ENCODE data around the gene CNGA3.

CNGA3 gene

DNA sequence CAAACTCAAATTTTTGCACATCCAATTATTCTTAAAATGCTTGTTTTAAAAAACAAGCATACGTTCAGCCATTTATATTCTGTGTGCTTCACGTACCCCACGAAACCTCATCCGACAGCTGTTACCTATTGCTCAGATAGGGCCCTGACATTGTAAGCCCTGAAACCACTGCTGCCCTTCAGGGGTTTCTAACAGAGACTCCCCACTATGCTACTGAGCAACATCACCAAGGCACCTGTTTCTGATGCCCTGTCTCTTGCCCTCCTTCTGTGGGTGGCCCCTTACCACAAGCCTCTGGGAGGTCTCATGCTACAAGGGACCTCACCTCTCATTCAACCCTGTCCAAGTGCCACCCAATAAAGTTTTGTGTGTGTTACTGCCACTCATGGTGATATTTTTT, 18.5 kb upstream of the CNGA3 start:
- no peak for DNase-seq (ENCODE audit: low spot score)

- no peak for DNase-seq (ENCODE audit: low spot score)
These were observed 16.7 kb upstream of the CNGA3 start for GRCh38 chr2:98329549-98329948.

- DNase-seq (ENCODE audit: low spot score) = no peak
These were observed 13.3 kb upstream of the CNGA3 start for GRCh38 chr2:98332989-98333388.

GRCh38 chr2:98333922-98334321, 12.3 kb upstream of the CNGA3 start:
- DNase-seq (ENCODE audit: low spot score) = no peak

- DNase-seq (ENCODE audit: low spot score) = peak; percentile 28
These were observed 11.7 kb upstream of the CNGA3 start for GRCh38 chr2:98334439-98335078.

GRCh38 chr2:98335271-98335670, 11.0 kb upstream of the CNGA3 start:
- no peak for DNase-seq (ENCODE audit: low spot score)

DNA sequence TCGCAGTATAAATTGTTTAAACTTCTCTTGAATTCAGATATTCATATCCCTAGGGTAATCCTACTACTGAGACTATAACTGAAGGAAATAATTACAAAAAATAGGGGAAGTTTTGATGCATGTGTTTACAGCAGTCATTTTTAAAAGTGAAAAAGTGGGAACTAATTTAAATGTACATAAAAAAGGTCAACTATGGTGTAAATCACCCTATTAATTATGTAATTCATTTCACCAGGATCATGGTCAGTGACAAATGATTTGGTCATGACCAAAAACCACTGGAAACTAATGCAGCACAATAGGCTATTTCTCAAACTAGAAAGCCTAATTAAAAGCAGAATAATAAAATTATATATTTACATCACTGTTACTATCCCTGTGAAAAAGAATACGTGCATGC, 5.0 kb upstream of the CNGA3 start:
- no peak for DNase-seq (ENCODE audit: low spot score)

GRCh38 chr2:98343285-98343684, 3.0 kb upstream of the CNGA3 start:
- DNase-seq (ENCODE audit: low spot score) = no peak

GRCh38 chr2:98347298-98348065, 1.2 kb downstream of the CNGA3 start:
- DNase-seq (ENCODE audit: low spot score) = no peak

DNA sequence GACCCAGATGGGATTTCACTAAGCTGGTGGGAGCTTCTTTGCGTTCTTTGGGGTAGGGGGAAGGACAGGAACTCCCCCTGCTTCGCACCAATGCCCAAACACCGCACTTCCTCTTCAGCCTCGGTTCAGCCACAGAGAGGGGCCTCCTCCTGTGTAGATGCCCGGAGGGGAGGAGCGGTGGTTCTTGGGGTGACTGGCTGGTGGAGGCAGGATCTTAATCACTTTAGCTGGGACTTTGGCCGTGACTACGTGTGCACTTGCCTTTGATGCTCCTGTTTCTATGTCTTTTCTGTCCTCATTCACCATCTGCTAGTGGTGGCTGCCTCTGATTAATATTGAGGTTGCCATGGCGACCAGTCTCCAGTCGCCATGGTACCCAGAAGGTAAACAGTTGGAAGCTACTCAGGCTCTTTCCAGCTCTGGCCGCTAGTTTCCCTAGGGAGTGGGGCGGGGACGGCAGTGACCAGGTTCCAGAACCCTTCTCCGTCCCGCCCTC, 1.9 kb downstream of the CNGA3 start:
- DNase-seq (ENCODE audit: low spot score) = no peak

DNA sequence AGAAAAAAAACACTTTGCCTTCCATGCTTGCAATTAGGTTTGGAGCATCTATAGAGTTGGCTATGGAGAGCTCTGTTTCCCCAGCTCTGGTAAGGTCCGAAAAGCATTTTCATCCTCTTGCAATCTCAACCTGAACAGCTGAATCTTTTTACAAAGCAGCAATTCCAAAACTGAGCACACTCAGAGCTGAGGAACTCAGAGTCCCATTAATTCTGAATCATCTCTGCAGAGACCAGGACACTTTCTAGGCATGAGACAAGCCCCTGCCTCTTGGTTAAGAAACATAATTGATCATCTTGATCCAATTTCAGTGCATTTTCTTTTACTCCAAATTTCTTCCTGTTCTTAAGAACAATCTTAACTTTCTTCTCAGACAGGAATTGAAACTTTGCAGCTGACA, 4.2 kb downstream of the CNGA3 start:
- DNase-seq (ENCODE audit: low spot score) = no peak

DNA sequence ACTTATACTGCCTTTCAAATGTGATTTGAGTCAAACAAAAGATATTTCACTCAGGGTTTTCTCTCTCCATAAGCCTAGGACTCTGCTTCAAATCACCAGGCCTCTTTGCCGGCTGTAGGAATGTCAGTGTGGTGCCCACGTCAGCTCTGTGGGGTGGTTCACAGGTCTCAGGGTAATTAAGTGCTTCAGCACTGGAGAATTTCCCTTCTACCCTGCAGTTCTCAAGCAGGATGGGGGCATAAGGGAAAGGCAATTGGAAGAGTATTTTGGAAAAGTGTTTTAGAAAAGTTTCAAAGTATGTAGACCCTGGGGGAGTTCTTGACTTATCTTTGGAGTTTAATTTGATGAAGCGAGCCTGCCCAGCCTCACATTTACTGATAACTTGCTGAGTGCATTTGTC, 9.6 kb downstream of the CNGA3 start:
- DNase-seq (ENCODE audit: low spot score) = no peak

- DNase-seq (ENCODE audit: low spot score) = no peak
These were observed 10.5 kb downstream of the CNGA3 start for GRCh38 chr2:98356729-98357128.

DNA sequence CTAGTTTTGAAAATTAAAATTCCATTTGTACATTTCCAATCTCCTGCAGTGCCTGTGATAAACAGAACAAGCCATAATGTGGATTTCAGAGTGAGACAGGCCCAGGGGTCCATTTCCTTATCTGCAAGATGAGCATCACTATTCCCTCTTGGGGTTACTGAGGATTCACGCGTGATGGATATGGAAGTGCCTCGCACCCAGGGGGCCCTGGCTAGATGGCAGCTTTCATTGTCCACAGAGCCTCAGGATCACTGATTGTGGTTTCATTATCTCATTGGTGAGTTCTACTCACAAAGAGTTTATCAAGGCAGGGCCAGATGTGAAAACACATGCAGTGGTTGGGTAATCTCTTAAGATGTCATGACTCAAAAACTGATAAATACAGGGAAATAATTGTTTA, 11.6 kb downstream of the CNGA3 start:
- DNase-seq (ENCODE audit: low spot score) = no peak

- DNase-seq (ENCODE audit: low spot score) = no peak
These were observed 13.7 kb downstream of the CNGA3 start for GRCh38 chr2:98359986-98360385.

- no peak for DNase-seq (ENCODE audit: low spot score)
These were observed 21.5 kb downstream of the CNGA3 start for GRCh38 chr2:98367721-98368120.

- no peak for DNase-seq (ENCODE audit: low spot score)
These were observed 23.5 kb downstream of the CNGA3 start for GRCh38 chr2:98369710-98370239.

- no peak for DNase-seq (ENCODE audit: low spot score)
These were observed 25.9 kb downstream of the CNGA3 start for GRCh38 chr2:98372121-98372520.

DNA sequence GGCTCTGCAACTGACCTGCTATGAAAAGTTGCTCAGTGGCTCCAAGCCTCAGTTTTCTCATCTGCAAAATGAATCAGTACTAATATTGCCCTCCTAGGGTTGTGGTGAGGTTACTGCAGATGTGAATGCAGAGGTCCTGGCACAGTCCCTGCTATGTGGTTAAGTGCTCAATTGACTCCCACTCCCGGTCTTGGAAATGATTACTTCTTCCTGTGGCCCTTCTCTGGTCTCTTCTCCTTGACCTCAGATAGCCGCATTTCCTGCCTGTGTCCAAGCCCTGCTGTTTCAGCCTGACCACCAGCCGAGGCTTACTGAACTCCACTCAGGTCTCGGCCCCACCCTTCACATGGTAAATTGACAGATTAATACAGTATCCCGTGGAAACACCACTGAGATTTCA, 26.3 kb downstream of the CNGA3 start:
- no peak for DNase-seq (ENCODE audit: low spot score)

- no peak for DNase-seq (ENCODE audit: low spot score)
These were observed 28.0 kb downstream of the CNGA3 start for GRCh38 chr2:98374286-98374685.

- no peak for DNase-seq (ENCODE audit: low spot score)
These were observed 28.8 kb downstream of the CNGA3 start for GRCh38 chr2:98374958-98375570.

- no peak for DNase-seq (ENCODE audit: low spot score)
These were observed 30.1 kb downstream of the CNGA3 start for GRCh38 chr2:98376301-98376910.

DNA sequence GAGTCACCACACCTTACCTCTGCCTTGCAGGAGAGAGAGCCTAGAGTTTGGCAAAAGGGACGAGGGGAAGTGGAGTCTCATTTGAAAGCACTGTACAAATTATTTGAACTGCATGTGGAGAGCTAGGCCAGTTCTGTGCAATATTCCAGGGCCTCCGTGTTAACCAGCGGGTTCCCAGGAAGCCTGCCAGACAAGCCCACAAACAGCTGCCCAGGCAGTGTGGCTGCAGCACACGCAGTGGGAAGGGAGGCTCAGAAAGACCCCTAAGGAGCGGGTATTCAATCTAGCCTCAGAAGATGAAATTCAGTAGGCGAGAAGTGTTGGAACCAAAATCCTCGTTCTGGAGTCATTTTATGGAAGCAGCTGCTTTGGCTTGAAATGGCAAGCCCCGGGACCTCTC, 30.7 kb downstream of the CNGA3 start:
- DNase-seq (ENCODE audit: low spot score) = no peak
